HG02623 (cell line): ENCODE results near the gene RALGPS1.

Source experiments
- ATAC-seq: cut with Tn5 transposase; IDR thresholded peaks from one replicate; pipeline ENCODE4 v1.9.1; 2021; ENCODE audit warnings: moderate library complexity; ENCODE audit not compliant: unreplicated experiment

The RALGPS1 gene

DNA sequence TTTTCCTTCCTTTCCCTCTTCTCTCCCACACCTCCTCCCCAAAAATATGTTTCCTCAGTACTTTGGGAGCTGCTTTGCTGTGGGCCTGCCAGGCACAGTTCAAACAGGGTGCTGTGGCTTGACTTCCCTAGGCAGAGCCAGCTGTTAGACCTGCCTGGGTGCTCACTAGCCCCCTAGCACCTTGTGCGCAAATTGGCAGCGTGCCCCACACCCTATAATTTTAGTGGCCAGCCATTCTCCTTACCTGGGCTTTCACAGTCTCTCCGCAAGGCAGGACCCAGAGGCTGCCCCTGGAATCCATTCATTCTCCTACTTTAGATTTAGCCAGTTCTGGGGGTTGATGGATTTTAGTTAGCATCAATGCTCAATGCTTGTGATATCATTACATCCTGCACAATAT is 135.6 kb downstream of the RALGPS1 start:
- ATAC-seq = no peak

DNA sequence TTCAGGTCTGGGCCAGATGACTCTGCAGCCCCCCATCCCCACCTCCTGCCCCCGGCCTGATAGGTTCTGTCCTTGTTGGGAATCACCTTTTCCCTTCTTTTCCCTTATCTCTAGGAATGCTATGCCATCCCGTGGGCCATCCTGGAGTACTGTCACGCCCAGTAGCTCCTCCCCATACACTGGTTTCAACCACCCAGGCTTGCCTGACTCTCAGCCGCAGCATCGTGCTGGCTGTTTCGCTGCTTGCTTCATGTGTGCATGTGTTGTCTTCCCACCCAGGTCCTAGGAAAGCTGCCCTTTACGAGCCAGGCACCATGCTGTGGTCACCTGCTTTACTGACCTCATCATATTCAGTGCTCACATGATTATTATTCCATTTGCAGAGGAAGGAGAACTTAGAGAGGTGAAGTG is 136.0 kb downstream of the RALGPS1 start:
- ATAC-seq = no peak

DNA sequence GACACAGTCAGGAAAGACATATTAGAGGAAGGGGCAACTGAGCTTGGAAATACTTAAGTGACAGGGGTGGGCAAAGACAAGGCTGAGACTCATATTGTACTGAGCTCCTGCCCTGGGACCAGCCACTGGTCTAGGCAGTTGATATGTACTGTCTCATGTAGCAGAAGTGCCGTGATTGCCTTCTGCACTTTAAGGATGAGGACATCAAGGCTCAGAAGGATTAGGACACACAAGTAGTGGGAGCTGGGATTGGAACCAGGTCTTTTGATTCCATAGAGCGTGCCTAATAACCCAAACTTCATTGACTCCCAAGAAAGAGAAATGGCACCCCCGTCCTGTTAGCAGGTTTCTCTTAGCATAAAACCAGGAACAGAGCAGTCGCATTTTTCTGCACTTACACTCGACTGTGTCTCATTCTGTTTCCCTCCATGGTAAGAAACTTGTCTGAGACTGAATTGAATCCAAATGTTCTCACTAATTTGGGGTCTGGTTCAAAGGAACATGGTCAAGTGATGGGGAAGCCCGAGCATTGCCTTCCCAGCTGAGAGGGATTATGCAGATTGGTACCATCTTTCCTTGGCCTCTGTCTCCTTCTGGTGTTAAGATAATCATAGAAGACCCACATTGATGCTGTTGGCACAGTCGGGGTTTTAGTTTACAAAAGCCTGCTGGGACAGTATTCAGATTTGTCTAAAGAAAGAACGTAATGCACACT is 137.5 kb downstream of the RALGPS1 start:
- no peak for ATAC-seq

DNA sequence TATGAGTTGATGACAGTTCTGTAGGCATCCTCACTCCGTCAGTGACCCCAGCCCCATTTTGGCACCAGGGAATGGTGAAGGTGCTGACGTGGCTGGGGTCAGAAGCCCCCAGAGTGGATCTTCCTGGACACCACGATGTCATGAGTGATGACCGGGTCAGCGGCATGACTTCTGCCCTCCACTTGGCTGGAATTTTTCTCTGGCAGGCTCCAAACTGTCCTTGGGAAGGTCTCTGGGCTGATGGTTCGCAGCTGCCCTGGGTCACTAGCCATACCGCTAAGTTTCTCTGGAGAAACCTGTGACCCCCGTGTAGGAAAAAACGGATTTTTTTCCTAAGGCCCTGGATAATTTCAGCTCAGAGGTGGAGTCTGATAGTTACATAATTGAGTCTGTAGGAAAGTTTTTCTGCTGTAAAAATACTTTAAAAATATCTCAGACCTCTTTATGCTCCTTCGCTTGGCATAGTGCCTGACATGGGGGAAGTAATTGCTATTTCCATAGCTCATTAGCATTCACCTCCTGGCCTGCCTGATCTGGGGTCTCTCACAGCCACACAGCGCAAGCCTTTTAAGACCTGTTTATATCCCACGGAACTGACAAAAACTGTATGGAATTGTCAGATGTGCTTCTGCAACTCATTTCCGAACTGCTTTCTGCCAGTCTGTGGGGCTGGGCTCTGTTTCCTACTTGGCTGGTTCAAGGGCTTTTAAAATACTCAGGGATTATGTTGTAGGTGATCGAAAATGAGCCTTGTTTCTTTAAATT is 138.7 kb downstream of the RALGPS1 start:
- no peak for ATAC-seq

DNA sequence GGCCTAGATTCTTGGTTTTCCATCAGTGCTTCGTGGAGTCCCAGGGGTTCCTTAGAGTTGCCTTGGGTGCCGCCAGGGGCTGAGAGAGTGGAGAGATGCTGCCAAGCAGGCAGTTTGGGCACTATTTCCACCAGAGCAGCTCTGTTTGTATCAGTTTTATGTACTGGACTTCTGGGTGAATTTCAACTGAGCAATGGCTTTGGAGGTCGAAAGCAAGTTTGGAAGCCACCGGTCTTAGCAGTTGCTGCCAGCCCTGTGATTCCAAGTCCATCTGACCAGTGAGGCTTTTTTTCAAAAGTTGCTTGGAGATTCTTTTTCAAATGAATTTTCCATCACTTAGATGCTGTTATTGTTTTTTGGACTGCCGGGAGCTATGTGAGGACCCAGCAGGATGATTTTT is 139.4 kb downstream of the RALGPS1 start:
- no peak for ATAC-seq

DNA sequence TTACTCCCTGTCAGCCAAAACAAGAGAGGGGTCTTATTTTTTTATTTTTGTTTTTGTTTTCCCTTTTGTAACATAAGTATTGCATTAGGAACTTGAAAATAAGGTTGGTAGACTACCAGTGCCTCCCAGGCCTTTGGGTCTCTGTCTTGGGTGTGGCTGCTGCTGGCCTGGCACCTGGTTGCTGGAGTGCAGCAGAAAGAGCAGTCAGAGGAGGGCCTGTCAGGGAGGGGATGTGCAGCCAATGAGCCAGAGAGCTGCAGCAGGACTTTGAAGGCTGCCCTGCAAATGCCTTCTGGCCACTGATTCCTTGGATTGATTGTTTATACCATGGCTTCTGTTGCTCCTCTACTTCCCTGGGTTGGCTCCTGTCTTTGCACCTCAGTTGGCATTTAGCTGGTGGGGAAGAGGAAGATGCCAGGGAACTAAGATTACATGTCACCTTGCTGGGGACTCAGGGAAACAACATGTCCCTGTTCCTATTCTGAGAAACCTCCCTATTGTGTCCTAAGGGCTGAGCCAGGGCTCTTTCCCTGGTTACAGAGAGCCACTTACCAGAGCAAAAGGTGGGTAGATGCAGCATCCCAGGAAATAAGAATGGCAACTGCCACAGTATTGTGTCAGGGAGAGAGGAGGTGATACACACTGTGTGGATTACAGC is 141.3 kb downstream of the RALGPS1 start:
- ATAC-seq = no peak

DNA sequence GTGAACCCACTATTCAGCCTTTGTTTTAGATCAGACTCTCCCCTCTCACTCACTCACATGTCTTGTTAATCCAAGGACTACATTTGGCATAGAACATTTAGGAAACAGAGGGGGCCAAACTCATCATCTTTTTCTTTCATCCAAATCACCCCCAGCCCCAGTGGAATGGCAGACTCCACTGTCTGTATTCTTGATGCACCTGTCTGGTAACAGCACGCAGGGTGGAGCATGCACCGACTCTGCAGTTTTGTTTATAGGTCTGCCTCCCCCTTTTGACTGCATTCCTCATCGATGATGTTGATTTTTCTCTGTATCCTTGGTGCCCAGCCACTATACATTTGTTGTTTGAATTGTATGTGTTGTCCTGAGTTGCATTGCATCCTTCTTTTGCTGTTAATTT is 141.9 kb downstream of the RALGPS1 start:
- ATAC-seq = no peak

DNA sequence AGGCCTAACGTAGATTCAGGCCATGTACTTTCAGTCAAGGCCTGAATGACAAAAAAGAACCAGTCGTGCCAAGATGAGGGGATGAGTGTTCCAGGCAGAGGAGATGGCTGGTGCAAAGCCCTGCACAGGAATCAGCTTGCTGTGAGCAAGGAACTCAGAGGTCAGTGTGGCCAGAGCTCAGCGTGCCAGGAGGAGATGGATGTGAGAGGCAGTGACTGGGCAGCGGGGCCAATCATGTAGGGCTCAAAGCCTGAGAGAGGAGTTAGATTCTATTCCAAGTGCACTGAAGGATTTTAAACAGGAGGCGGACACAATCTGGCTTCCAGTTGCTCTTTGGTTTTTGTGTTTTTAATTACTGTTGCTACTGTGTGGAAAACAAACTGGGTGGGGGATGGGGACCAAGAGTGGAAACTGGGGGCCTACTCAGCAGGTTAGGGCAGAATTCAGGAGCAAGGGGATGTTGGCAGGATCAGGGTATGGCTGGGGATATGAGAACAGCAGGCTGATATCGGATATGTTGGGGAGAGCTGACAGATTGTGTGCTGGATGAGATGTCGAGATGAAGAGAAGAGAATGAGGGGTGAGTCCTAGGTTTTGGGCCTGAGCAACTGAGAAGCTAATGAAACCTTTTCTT is 143.5 kb downstream of the RALGPS1 start:
- ATAC-seq = no peak

DNA sequence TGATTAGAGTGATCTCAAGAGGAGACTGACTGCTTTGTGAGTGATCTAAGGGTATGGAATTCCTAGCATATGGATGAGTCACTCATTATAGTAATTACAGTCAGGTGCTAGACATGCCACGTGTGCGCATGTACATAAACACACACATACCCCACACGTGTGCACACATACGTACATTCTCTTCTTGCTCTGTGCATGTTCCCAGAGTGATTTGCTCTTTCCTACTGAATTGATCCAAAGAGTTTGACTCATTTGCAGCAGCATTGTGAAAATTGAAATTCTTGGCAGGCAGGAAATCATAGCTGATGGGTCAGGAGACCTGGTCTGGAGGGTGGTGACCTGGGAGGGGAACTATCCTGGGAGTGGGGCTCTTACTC is 144.1 kb downstream of the RALGPS1 start:
- ATAC-seq = no peak

DNA sequence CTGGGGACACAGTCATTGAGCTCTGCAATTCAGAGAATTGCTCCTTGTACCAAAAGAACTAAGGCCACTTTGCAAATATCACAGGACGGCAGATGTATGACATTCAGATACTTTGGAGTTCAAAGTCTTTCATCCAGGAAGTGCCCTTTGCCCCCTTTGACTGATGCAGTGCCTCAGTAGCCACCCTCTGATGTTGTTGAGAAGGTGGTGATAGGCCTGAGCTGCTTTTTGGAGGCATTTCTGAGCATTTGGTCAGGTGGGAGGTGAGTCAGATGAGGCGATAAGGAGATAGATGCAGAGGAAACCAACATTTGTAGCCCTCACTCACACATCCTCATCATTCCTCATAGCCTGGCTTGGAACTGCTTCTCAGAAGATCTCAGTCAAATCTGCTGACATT is 144.4 kb downstream of the RALGPS1 start:
- no peak for ATAC-seq

DNA sequence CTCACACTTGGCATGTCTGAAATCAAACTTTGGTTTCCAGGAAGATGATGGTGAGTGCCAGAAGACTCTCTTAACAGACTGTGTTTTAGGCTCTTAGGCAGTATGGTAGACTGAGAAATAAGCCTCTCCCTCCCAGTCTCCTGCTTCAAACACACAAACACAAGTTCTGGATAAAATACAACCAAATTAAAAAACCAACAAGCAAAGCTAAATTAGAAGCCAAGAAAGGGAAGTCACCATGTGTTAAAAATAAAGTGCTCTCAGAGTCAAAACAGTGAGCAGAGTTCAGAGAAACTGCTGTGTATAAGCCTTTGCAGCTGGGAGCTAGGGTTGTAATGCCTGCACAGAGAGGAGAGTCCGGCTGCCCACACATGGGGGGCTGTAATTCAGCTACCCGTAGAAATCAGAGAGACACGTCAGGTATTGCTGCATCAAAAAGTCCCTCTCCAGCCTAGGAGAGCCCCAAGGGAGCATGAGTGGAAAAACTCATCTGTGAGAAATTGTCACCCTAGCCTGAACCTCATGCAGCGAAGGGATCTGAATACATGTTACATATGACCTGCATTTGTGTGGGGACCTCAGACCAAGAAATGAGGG is 145.3 kb downstream of the RALGPS1 start:
- no peak for ATAC-seq

DNA sequence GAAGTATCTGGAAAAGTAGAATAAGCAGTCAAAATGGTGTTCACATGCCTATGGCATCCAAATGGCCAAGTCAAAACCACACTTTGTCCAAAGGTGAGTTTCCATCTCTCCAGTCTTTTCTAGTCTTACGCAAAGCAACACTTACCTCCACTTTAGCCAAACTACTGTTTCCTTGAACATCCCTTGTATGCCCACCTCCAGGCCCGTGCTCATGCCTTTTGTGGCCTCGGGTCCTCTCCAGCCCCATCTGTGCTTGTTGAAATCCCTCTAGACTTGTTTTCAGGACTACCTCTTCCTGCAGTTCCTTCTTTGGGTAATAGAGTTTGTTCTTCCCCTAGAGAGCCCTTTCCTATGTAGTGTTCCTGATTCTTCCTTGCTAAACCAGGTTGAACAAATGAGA is 146.8 kb downstream of the RALGPS1 start:
- ATAC-seq = no peak

DNA sequence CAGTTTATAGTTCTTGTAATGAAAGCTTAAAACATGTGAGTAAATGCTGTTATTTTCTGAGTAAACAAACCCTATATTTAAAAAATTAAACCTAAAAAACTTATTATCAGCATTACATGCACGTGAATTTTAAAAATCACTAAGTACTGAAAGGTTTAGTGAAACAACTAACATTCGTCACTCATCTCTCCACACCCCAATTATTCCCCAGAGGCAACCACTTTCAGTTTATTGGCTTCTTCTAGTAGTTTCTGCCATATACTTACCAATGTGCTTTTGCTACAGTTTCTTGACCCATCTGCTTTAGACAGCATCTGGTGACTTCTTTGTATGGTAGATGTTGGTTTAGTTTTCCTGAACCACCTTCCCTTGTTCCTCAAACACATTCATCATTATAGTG is 149.8 kb downstream of the RALGPS1 start:
- ATAC-seq = no peak

DNA sequence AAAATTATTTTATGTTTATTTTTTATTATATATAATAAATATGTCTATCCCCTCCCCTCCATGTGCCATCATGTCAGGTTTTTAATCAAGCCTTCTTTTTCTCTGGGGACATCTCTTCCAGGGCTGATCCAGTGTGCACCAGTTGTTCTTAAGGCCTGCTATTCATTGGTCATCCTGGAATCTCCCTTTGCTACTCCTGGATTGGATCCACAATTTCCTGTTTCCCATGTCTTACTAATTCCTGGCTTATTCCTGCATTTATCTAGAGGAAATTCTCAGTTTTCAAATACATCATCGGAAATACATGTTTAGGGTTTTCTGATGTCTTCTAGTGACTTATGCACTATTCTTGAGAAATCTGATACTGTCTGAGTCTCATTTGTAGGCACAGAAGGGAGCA is 151.0 kb downstream of the RALGPS1 start:
- ATAC-seq = no peak

DNA sequence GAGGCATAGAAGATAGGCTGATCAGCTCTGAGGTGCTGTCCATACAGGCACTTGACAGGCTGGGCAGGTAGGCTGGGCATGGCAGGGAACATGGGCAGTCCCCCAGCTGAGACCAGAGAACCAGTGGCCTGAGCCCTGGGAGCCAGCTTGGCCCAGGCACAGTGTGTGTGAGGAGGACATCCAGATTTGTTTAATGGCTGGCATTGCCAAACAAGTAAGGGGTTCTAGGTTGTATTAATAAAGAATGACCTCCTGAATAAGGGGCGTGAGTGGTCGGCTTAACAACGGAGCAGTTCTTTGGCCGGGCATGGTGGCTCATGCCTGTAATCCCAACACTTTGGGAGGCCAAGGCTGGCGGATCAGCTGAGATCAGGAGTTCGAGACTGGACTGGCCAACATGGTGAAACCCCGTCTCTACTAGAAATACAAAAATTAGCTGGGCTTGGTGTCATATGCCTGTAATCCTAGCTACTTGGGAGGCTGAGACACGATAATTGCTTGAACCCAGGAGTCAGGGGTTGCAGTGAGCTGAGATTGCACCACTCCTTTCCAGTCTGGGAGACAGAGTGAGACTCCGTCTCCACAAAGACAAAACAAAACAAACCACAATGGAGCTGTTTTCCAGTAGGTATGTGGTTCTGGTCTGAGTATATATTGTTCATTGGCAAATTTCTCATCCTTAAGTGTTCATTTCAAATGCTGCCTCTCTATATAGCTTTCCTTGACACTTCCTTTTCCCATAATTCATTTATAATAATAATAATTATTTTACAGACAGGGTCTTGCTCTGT is 151.7 kb downstream of the RALGPS1 start:
- ATAC-seq = no peak

DNA sequence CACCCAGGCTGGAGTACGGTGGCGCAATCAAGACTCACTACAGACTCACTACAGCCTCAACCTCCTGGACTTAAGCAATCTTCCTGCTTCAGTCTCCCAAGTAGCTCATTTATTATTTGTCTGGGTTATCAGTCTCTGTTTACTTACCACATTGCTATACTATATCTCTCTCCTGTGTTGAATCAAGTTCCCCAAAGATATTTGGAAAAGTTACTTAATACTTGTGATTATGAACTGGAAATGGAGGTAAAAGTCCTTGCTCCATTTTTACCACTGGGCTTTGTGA is 152.2 kb downstream of the RALGPS1 start:
- no peak for ATAC-seq

DNA sequence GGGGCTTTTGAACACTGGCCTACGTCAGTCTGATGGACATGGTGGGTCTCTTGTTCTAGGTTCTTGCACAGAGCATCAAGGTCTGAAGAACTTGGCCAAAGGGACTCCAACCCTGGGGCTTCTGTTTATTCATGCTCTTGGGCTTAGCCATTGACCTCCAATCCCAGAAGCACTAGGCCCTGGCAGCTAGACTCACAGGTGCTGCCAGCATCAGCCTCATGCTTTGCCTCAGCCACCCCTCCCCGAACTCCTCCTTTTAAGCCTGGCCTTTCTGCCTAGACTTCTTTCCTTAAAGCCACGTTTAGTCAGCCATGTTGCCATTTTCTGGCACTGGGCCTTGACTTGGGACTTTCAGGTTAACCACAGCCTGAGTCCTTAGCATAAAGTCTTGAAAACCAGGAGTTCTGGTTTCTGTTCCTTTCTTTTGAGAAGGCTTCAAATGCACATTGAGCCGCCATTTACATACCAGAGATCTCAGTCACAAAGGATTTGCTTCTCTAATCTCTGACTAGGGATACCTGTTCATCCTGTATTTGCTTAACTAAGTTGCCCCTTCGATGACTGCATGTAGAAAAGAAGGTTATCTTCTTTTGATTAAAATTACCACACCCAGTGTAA is 153.1 kb downstream of the RALGPS1 start:
- no peak for ATAC-seq

DNA sequence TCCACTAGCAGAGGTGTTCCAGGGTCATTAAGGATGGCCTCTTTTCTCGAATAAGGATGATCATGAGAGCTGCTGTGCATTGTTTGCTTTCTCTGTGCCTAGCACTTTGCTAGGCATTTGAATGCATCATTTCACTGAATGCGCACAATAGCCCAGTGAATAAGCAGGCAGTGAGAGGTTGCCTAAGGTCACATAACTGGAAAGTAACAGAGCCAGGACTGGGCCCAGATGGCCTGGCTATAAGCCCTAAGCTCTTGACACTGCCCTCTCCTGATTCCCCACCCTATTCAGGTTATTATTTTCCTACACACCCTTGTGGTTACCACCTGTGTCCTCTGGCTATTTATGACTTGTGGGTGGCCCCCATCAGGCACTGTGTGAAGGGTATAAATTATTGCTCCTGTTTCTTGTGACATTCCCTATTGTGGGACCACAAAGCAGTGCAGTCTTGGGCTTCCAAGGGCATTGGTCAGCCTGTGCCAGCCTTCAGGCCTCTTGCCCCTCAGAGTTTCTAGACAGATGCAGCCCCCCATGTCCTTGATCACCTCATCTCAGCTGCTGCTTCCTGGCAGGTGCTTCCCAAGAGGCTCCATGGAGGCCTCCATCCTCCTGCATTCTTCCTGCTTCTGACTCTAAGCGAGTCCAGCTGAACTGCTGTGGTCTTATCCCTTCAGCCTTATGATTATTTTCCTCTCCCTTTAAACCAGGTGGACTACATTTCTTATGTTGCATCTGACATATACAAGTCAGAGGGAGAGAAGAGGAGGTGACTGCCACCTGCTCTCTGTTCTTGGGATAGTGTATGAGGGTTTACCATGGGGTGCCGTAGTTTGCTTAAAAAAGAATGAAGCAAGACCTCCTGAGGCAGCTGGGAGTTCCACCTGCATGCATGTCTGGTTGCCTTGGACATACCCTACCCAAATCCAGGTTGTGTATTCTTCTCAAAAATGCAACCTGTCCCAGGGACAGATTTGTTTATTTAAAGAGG is 160.3 kb downstream of the RALGPS1 start:
- no peak for ATAC-seq
